K562 (cell line): Measurements from ENCODE around the gene ZNF620. TPM values are rescaled to one million over a fixed set of nuclear protein-coding genes. Genes with fewer than 3 reads are reported as not detected.

Source experiments
- ATF2 ChIP-seq: sonication (generic); formaldehyde crosslinking; IDR thresholded peaks from 2 replicates; pipeline ENCODE4 v1.8.1; 2022; ENCODE audit warnings: missing genetic modification reagents
- BRD9 ChIP-seq: fragments of 450-650 bp; IDR thresholded peaks from 2 replicates; pipeline ENCODE4 v1.6.1; 2018; ENCODE audit warnings: low read depth; ENCODE audit not compliant: partially characterized antibody
- CAMTA2 ChIP-seq: fragments of 250-450 bp; sonication (Bioruptor Pico); conservative IDR thresholded peaks from 2 replicates; pipeline ENCODE4 v1.5.1; 2022
- CBX5 ChIP-seq: IDR thresholded peaks from 2 replicates; pipeline ENCODE4 v1.6.1; 2014; ENCODE audit warnings: low read depth, borderline replicate concordance
- GMEB1 ChIP-seq: fragments of 250-450 bp; sonication (Bioruptor Pico); IDR thresholded peaks from 2 replicates; pipeline ENCODE4 v1.4.0; 2020; ENCODE audit warnings: mild to moderate bottlenecking
- HCFC1 ChIP-seq: IDR thresholded peaks from 2 replicates; pipeline ENCODE4 v1.6.1; 2012; ENCODE audit warnings: low read depth, low read length, improper control_type of control experiment
- NRF1 ChIP-seq, 2 experiments: fragments of 450-650 bp; IDR thresholded peaks in 1 of 2; conservative IDR thresholded peaks in 1 of 2; 2 replicates each; pipeline ENCODE4 v1.6.1; 2014; ENCODE audit warnings: mild to moderate bottlenecking in 2 of 2
- PCBP1 ChIP-seq: fragments of 200-400 bp; formaldehyde crosslinking; IDR thresholded peaks from 2 replicates; pipeline ENCODE4 v1.6.1; 2018; ENCODE audit warnings: mild to moderate bottlenecking, low read depth, low read length; ENCODE audit not compliant: poor library complexity, severe bottlenecking
- PCBP2 ChIP-seq: fragments of 200-400 bp; formaldehyde crosslinking; IDR thresholded peaks from 2 replicates; pipeline ENCODE4 v1.6.1; 2018; ENCODE audit warnings: low read length, low read depth, mild to moderate bottlenecking, moderate library complexity; ENCODE audit not compliant: poor library complexity, severe bottlenecking
- POLR2B ChIP-seq: fragments of 450-650 bp; IDR thresholded peaks from 2 replicates; pipeline ENCODE4 v1.6.1; 2018; ENCODE audit warnings: low read depth; ENCODE audit not compliant: partially characterized antibody
- RAD51 ChIP-seq: fragments of 450-650 bp; IDR thresholded peaks from 2 replicates; pipeline ENCODE4 v1.7.1; 2016; ENCODE audit warnings: low read depth, mild to moderate bottlenecking, borderline replicate concordance
- RBM15 ChIP-seq: fragments of 200-400 bp; formaldehyde crosslinking; IDR thresholded peaks from 2 replicates; pipeline ENCODE4 v1.6.1; 2018; ENCODE audit warnings: mild to moderate bottlenecking, low read length, moderate library complexity; ENCODE audit not compliant: insufficient read depth
- SAFB ChIP-seq: fragments of 200-400 bp; formaldehyde crosslinking; IDR thresholded peaks from 2 replicates; pipeline ENCODE4 v1.6.1; 2017; ENCODE audit warnings: low read depth, low read length, borderline replicate concordance
- SMC3 ChIP-seq: conservative IDR thresholded peaks from 2 replicates; pipeline ENCODE4 v1.6.1; 2011; ENCODE audit warnings: low read depth, low read length, improper control_type of control experiment; ENCODE audit not compliant: insufficient read depth
- SRF ChIP-seq, 2 experiments: fragments of 250-450, 450-650 bp in 1 of 2; sonication (Bioruptor Pico) in 1 of 2; sonication (generic) in 1 of 2; formaldehyde crosslinking; IDR thresholded peaks; 2 replicates each; pipeline versions ENCODE4 v1.5.0 to v1.5.1; 2020 to 2022; ENCODE audit warnings: mild to moderate bottlenecking in 1 of 2, missing genetic modification reagents in 1 of 2
- TEAD1 ChIP-seq, 2 experiments: fragments of 450-650 bp in 1 of 2; sonication (generic) in 1 of 2; formaldehyde crosslinking; IDR thresholded peaks; 2 replicates each; pipeline versions ENCODE4 v1.4.0 to v1.8.0; 2020 to 2022; ENCODE audit warnings: mild to moderate bottlenecking in 2 of 2, missing genetic modification reagents in 1 of 2
- TOE1 ChIP-seq, 2 experiments: fragments of 450-650 bp in 1 of 2; sonication (generic) in 1 of 2; formaldehyde crosslinking in 1 of 2; IDR thresholded peaks; 2 replicates each; pipeline versions ENCODE4 v1.7.1 to v1.8.0; 2016 to 2022; ENCODE audit warnings: borderline replicate concordance in 2 of 2, mild to moderate bottlenecking in 2 of 2, antibody characterized with exemption in 1 of 2, inconsistent platforms in 1 of 2, low read depth in 1 of 2, missing genetic modification reagents in 1 of 2, moderate library complexity in 1 of 2
- ZNF280A ChIP-seq: fragments of 450-650 bp; IDR thresholded peaks from 2 replicates; pipeline ENCODE4 v1.6.1; 2018; ENCODE audit warnings: mild to moderate bottlenecking, low read depth; ENCODE audit not compliant: partially characterized antibody
- ZNF408 ChIP-seq: fragments of 250-450 bp; sonication (Bioruptor Pico); IDR thresholded peaks from 2 replicates; pipeline ENCODE4 v1.4.0; 2020; ENCODE audit warnings: low read depth, mild to moderate bottlenecking, moderate library complexity
- ZNF583 ChIP-seq: fragments of 250-450 bp; sonication (Bioruptor Pico); IDR thresholded peaks from 2 replicates; pipeline ENCODE4 v1.4.0; 2020
- ZNF75A ChIP-seq: fragments of 450-650 bp; formaldehyde crosslinking; IDR thresholded peaks from 2 replicates; pipeline ENCODE4 v1.4.0; 2020; ENCODE audit warnings: mild to moderate bottlenecking
- ZNF76 ChIP-seq: fragments of 250-450 bp; sonication (Bioruptor Pico); IDR thresholded peaks from 2 replicates; pipeline ENCODE4 v1.4.0; 2020; ENCODE audit warnings: mild to moderate bottlenecking, moderate library complexity, borderline replicate concordance
- polyA plus RNA-seq, 8 experiments: library from polyadenylated mRNA; depleted of rRNA in 4 of 8; stranded (reverse) in 5 of 8; unstranded in 3 of 8; fragments of >200 nt; fragmentation: Nextera tagmentation in 2 of 8; fragmentation: Illumina TruSeq in 1 of 8; extraction: Ambion mirVana in 2 of 8; extraction: Trizol in 1 of 8; gene quantifications; 2 replicates each; pipeline versions ENCODE4 v1.2.1 to v1.2.3, GENCODE V29; 2011 to 2014; ENCODE audit warnings: inconsistent platforms in 1 of 8, missing spikeins in 1 of 8
- total RNA-seq, 7 experiments: library from RNA; depleted of rRNA in 6 of 7; stranded (reverse); fragments of >200 nt in 6 of 7; fragmentation: Illumina TruSeq in 2 of 7; extraction: Trizol in 2 of 7; gene quantifications; 2 replicates each; pipeline versions ENCODE4 v1.2.1 to v1.2.3, GENCODE V29; 2011 to 2021; ENCODE audit warnings: low replicate concordance in 1 of 7

Gene ZNF620
- total and polyA plus RNA-seq, 9 of the 15 experiments (the other 6 are each of a cell fraction or from before 2014, with no cell fraction given): 1.2 to 5.5 (median 3.3) TPM

- TF ChIP-seq ZNF280A (peak; percentile 86), PCBP1 (no peak), ATF2 (CRISPR knock-in tag) (no peak), SMC3 (no peak), ZNF408 (CRISPR knock-in tag) (no peak), RBM15 (no peak), GMEB1 (CRISPR knock-in tag) (no peak), NRF1 (conservative IDR thresholded peaks at IDR 0.05 in 1 of 2, IDR thresholded peaks at IDR 0.05 in 1 of 2) (no peak), POLR2B (no peak), ZNF76 (CRISPR knock-in tag) (no peak), ZNF75A (CRISPR knock-in tag) (peak; percentile 97), CBX5 (peak; percentile 11; the same call in 1 of the 2 replicates), TEAD1 (CRISPR knock-in tag; IDR thresholded peaks at IDR 0.05) (peak in 1 of 2 experiments; percentile 43; a peak in 1 of 4 replicates), BRD9 (no peak), SAFB (no peak), CAMTA2 (CRISPR knock-in tag) (no peak), ZNF583 (CRISPR knock-in tag) (no peak), PCBP2 (no peak), SRF (CRISPR knock-in tag; IDR thresholded peaks at IDR 0.05) (no peak), RAD51 (no peak), TOE1 (IDR thresholded peaks at IDR 0.05; ENCODE audit: borderline replicate concordance) (no peak), TOE1 (CRISPR knock-in tag; IDR thresholded peaks at IDR 0.05; ENCODE audit: borderline replicate concordance, low read depth) (no peak), HCFC1 (no peak)
These were observed 18.7 kb upstream of the ZNF620 start (continued) for GRCh38 chr3:40487172-40487571.
